Measurements from ENCODE around the gene PDXP.
"Not testable (repeated sequence)": the region's sequence is repeated elsewhere in the genome, so short reads cannot be mapped to it uniquely, and the experiment has no call there.

Gene PDXP

DNA sequence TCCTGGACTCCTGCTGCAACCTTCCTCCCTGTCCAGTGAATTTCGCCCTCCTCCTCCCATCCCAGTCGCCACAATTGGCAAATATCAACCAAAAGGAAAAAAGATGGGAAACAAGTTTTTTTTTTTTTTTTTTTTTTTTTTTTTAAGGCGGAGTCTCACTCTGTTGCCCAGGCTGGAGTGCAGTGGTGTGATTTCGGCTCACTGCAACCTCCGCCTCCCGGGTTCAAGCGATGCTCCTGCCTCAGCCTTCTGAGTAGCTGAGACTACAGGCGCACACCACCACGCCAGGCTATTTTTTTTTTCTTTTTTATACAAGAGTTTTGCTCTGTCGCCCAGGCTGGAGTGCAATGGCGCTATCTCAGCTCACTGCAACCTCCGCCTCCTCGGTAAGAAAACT, 37.7 kb downstream of the PDXP start:
- in situ Hi-C loops (cut with MboI; ENCODE audit: low sequenced_read_pairs) = not testable (repeated sequence)

DNA sequence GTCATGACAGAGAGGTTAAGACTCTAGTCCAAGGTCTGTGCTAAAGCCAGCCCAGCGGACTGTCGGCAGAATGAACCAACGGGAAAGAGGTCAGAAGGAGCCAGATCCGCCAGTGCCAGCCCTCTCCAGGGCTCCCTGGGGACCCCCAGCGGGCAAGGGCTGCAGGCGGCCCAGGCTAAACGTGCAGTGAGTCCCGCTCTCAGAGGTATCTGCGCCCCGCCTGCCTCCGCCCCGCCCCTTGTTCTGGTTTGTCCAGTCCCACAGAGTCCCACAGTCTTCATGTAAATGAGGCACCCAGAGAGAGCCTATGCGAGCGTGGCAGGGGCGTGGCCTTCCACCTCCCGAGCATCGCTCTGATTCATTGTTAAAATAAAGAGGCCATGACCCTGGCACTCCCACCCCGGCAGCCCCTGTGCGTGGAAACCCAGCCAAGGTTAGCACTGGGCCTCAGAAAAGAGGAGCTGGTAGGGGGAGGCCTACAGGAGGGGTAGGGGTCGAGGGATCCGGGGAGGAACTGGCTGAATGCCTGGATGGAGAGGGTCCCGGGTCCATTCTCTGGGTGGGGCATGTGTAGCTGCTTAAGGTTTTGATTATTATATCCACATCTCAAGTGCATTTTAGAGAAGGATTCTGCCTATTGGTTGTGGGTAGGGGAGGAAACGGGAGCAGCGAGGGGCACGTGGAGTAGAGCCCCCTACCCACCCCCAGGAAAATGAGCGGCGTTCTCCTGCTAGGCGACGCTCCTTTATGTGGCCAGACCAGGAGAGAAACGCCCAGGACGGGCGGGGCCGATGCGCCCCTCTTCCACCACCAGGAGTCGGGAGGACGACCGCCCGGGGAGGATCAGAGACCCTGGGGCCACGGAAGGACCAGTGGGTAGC, 38.4 kb downstream of the PDXP start, which contains the start of gene TRIOBP:
TSS of gene TRIOBP (plus strand) at position 392 of the 881 bp plus-strand sequence. CDS start 4,318 bp downstream, outside the sequence.
- in situ Hi-C loops (cut with MboI; ENCODE audit: low sequenced_read_pairs) = no loop called here

DNA sequence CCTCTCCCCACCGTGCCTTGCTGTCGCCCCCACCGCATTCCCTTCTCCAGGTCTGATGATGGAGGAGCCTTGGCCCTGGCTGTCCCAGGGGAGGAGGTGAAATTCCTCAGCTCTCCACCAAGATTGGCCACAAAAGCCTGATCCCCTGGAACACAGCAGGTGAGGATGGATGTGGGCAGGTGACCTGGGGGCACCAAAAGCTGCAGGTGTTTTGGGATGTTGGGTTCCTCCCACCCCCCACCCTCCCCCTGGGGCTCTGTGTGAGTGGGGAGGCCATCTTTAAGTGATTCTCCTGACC, 39.0 kb downstream of the PDXP start:
- in situ Hi-C loops (cut with MboI; ENCODE audit: low sequenced_read_pairs) = no loop called here

DNA sequence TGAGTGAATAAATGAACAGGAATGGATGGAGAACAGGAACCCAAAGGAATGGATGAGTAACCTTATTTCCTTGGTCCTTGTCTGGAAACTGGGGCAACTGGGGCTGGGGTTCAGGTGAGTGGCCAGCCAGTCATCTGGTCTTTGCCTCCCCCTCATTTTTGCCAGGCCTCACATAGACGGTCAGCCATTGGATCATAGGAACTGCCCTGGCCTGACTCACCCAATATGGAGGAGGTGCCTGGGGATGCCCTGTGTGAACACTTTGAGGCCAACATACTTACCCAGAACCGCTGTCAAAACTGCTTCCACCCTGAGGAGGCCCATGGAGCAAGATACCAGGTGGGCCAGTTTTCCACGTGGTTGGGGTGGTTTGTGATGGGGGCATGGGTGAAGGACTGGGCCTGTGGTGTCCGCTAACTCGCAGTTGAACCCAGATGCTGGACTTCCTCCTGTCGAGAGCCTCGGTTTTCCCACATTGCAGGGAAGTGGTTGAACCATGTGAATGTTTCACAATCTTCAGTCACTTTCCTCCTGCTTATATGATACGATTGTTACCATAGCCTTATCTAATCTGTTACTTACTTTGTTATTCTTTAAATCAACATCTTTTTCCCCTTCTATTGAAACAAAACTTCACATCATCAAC, 42.7 kb downstream of the PDXP start:
- in situ Hi-C loops (cut with MboI; ENCODE audit: low sequenced_read_pairs) = no loop called here

DNA sequence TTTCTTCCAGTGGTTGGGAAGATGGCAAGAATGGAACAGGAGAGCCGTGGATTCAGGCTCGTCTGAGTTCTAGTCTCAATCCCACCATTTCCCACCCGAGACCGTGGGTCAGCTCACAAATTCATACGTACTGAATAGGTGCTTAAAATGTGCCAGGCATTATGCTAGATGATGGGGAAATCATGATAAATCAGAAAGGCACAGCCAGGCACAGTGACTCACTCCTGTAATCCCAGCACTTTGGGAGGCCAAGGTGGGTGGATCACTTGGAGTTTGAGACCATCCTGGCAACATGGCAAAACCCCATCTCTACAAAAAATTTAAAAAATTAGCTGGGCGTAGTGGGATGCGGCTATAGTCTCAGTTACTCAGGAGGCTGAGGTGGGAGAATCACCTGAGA, 45.4 kb downstream of the PDXP start:
- in situ Hi-C loops (cut with MboI; ENCODE audit: low sequenced_read_pairs) = no loop called here

DNA sequence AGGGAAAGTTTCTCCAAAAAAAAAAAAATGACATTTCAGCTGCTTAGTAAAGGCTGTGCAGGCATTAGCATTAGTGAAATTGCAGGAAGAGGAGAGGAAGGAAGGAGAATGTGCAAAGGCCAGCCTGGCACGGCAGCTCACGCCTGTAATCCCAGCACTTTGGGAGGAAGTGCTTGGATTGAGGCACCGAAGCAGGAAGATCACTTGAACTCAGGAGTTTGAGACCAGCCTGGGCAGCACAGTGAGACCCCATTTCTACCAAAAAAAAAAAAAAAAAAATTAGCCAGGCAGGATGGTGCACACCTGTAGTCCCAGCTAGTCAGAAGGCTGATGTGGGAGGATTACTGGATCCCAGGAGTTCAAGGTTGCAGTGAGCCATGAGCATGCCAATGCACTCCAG, 46.1 kb downstream of the PDXP start:
- in situ Hi-C loops (cut with MboI; ENCODE audit: low sequenced_read_pairs) = no loop called here

DNA sequence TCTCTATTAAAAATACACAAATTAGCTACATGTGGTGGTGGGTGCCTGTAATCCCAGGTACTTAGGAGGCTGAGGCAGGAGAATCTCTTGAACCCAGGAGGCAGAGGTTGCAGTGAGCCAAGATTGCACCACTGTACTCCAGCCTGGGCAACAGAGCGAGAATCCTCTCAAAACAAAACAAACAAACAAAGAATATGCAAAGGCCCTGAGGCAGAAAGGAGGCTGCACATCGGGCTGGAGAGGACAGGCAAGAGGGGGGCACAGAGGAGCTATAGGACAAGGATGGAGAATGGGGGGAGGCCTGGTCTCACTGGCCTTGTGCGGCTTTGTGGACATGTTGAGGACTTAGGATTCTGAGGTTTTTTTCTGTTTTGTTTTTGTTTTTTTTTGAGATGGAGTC, 46.7 kb downstream of the PDXP start:
- in situ Hi-C loops (cut with MboI; ENCODE audit: low sequenced_read_pairs) = no loop called here

DNA sequence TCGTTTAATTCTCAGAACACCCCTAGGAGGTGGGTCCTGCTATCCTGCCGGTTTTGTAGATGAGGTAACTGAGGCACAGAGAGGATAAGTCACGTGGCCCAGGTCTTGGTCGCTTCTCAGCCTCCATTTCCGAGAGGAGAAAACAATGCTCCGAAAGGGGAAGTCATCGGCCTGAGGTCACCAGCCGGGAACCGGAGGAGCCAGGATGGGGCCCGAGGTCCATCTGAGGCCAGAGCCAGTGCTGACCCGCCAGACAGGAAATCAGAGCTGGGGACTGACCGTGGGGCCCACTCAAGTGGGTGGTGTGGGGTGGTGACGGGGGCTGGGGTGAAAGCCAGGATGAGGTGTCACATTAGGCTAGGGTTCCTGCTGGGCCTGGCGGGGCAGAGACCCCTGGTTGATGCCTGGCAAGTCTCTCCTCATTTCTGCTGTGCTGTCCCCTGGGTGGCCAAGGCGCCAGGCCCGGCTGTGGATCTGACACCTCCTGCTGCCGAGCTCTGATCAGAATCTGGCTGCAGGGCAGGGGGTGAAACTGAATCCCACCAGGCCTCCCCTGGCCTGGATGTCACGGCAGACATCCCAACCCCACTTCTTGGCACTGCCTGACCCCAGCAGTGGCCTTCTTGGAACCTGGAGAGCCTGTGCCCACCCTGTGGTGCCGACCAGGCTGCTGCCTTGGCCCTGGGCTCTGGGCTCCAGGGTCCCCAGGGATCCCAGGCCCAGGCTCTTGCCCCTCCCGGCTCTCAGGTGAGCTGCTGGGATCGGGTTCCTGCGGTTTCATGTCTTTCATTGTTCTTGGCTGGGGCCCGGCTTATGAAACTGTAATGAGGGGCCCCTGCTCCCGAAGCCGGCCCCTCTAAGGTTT, 50.3 kb downstream of the PDXP start:
- in situ Hi-C loops (cut with MboI; ENCODE audit: low sequenced_read_pairs) = no loop called here

DNA sequence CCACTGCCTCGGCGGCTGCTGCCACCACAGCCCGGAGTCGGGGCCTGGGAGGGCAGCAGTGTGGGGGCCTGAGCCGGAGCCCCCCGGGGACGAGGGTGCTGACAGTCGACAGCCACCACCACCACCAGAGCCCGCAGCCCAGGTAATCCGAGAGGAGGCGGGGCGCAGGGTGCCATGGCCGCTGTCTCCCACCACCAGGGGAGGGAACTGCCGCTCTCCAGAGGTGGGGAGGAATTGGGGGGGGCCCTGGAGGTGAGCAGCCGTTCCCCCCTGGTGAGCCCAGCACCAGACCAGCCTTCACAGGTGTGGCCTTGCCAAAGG, 50.9 kb downstream of the PDXP start:
- in situ Hi-C loops (cut with MboI; ENCODE audit: low sequenced_read_pairs) = no loop called here

DNA sequence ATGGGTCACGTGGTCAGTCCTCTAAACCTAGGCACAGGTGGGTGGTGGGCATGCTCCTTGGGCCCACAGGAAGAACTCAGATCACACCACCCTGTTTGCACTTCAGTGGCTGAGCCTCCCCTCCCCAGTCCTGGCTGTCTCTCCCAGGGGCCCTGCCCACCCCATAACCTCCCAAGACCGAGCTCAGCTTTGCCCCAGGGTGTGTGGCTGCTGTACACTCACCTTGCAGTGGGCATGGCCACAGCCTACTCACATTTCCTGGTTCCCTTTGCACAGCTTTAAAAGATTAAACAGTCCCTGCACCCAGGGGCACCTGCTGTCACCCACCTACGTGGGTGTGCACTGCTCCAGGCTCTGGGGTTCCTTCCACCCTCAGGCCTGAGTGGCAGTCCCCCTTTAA, 52.2 kb downstream of the PDXP start:
- in situ Hi-C loops (cut with MboI; ENCODE audit: low sequenced_read_pairs) = no loop called here

DNA sequence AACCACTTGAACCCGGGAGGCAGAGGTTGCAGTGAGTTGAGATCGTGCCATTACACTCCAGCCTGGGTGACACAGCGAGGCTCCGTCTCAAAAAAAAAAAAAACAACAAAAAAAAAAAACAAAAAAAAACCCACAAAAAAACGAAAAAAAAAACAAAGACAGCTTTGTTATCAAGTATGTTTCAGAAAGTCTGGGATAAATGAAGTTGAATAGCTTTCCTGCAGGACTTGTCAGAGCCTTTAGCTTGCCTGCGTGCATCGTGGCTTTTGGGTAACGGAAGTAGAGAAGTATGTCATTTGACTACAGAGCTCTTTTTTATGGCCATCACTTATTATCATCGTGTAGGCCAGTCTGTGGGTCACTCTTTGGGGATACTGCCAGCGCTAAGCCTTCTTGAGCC, 53.0 kb downstream of the PDXP start:
- in situ Hi-C loops (cut with MboI; ENCODE audit: low sequenced_read_pairs) = no loop called here

DNA sequence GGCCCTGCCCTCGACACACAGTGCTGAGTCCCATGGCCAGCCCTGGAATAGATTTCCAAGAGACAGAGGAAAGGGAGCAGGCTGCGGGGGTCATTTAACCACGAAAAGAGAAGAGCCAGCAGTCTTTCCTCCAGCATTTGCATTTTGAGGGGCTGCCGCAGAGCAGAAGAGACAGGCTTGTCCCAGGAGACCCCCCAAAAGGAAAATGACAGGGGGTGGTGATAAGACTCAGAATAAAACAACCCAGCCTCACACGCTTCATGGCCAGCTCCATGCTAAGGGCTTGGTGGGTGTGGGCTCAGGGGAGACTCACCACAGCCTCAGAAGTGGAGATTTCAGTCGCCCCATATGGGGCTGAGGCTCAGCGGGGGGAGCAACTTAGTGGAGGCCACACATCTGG, 55.2 kb downstream of the PDXP start:
- in situ Hi-C loops (cut with MboI; ENCODE audit: low sequenced_read_pairs) = no loop called here

DNA sequence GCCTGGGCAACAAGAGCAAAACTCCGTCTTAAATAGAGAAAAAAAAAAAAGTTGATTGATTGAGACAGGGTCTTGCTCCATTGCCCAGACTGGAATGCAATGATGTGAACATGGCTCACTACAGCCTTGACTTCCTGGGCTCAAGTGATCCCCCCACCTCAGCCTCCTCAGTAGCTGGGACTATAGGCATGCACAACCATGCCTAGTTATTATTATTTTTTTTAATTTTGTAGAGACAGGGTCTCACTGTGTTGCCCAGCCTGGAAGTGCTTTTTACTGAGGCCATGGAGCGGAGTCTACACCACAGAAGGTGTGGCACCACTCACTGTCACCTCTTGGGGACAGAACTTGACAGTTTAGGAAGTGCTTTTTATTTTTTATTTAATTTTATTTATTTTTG, 56.1 kb downstream of the PDXP start:
- in situ Hi-C loops (cut with MboI; ENCODE audit: low sequenced_read_pairs) = no loop called here

DNA sequence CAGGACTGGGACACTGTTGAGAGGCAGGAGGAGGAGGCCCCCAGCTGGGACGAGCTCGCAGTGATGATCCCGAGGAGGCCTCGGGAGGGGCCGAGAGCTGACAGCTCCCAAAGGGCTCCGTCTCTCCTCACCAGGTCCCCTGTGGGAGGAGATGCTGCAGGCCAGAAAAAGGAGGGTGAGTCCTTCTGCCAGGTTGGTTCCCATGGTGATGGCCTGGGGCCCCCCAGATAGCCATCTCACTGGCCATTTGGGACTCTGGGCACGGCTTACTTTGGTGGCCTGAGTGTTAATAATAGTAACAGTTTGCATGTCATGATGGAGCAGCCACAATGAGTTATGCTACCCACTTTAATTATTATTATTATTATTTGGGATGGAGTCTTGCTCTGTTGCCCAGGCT, 57.2 kb downstream of the PDXP start:
- in situ Hi-C loops (cut with MboI; ENCODE audit: low sequenced_read_pairs) = no loop called here
